OCI-LY7 (cell line): ENCODE data around the gene COX14. TPM values are rescaled to one million over a fixed set of nuclear protein-coding genes. Genes with fewer than 3 reads are reported as not detected.

Source experiments
- Bru-seq: library from RNA; stranded (reverse); fragments of 400-500 nt; gene quantifications from one replicate; lab custom pipeline; 2021; lab: Mats Ljungman, UMichigan
- BruChase-seq, 2 experiments: library from RNA; stranded (reverse); fragments of 400-500 nt; gene quantifications; one replicate each; lab custom pipeline; 2021; lab: Mats Ljungman, UMichigan
- BruUV-seq: library from RNA; stranded (reverse); fragments of 400-500 nt; replicated peaks from 2 replicates; lab custom pipeline; 2021; lab: Mats Ljungman, UMichigan
- CTCF ChIA-PET: fragments of 300-600 bp; sonication (Branson Sonifier 250); formaldehyde crosslinking; loops from one replicate; lab custom pipeline; 2022; ENCODE audit warnings: antibody characterized with exemption; ENCODE audit not compliant: unreplicated experiment; lab: Charles Lee
- POLR2A ChIA-PET: fragments of 300-600 bp; sonication (Branson Sonifier 250); formaldehyde crosslinking; loops from one replicate; lab custom pipeline; 2022; ENCODE audit warnings: antibody characterized with exemption; lab: Charles Lee
- DNase-seq: peaks from one replicate; pipeline ENCODE4 v3.0.0-alpha.2; 2015; ENCODE audit warnings: low spot score
- H2AFZ ChIP-seq: fragments of 200-600 bp; sonication (generic), shearing (Covaris generic); 2 replicates; pipeline ENCODE4 v1.6.1; 2014; ENCODE audit warnings: mild to moderate bottlenecking, antibody characterized with exemption, low read length, moderate library complexity
- H3K27ac ChIP-seq: fragments of 200-600 bp; sonication (generic); 2 replicates; pipeline ENCODE4 v1.5.1; 2014; ENCODE audit warnings: mixed run types, low read depth, mild to moderate bottlenecking, moderate library complexity, low read length, inconsistent platforms; ENCODE audit not compliant: poor library complexity, severe bottlenecking
- H3K36me3 ChIP-seq: fragments of 200-600 bp; sonication (generic); 2 replicates; pipeline ENCODE4 v1.6.1; 2014; ENCODE audit warnings: mild to moderate bottlenecking, antibody characterized with exemption, low read length, moderate library complexity, mixed read lengths; ENCODE audit not compliant: insufficient read depth
- H3K4me1 ChIP-seq: fragments of 200-600 bp; sonication (generic); 2 replicates; pipeline ENCODE4 v1.5.1; 2014; ENCODE audit warnings: mild to moderate bottlenecking, low read length; ENCODE audit not compliant: insufficient read depth, poor library complexity, severe bottlenecking
- H3K4me2 ChIP-seq: fragments of 200-600 bp; sonication (generic); 2 replicates; pipeline ENCODE4 v1.6.1; 2014; ENCODE audit warnings: mild to moderate bottlenecking, low read length
- H3K4me3 ChIP-seq: fragments of 200-600 bp; sonication (generic); 2 replicates; pipeline ENCODE4 v1.5.1; 2014; ENCODE audit warnings: mild to moderate bottlenecking, low read depth, low read length; ENCODE audit not compliant: poor library complexity, severe bottlenecking
- H3K79me2 ChIP-seq: fragments of 200-600 bp; sonication (generic); 2 replicates; pipeline ENCODE4 v1.6.1; 2016; ENCODE audit warnings: low read depth, mild to moderate bottlenecking, low read length, moderate library complexity, mixed read lengths; ENCODE audit not compliant: insufficient read depth
- H3K9me2 ChIP-seq: fragments of 200-600 bp; sonication (generic); 2 replicates; pipeline ENCODE4 v1.6.1; 2016; ENCODE audit warnings: mild to moderate bottlenecking, low read length, mixed read lengths; ENCODE audit not compliant: insufficient read depth
- H3K9me3 ChIP-seq: fragments of 200-600 bp; sonication (generic); 2 replicates; pipeline ENCODE4 v1.6.1; 2014; ENCODE audit warnings: mild to moderate bottlenecking, mixed run types, low read length, mixed read lengths
- H4K20me1 ChIP-seq: fragments of 200-600 bp; sonication (generic); 2 replicates; pipeline ENCODE4 v1.6.1; 2014; ENCODE audit warnings: mild to moderate bottlenecking, antibody characterized with exemption, low read length, moderate library complexity, mixed read lengths; ENCODE audit not compliant: insufficient read depth
- EZH2phosphoT487 ChIP-seq: fragments of 200-600 bp; sonication (generic); IDR thresholded peaks from 2 replicates; pipeline ENCODE4 v1.6.1; 2018; ENCODE audit warnings: low read depth, borderline replicate concordance, mild to moderate bottlenecking, mixed run types, antibody characterized with exemption, low read length, moderate library complexity, mixed read lengths
- intact Hi-C: fragments of 100-400 bp; cut with micrococcal nuclease; formaldehyde crosslinking; loops from one replicate; pipeline ENCODE4 v1.10.0; 2022; ENCODE audit not compliant: unreplicated experiment
- long read RNA-seq: library from polyadenylated mRNA; stranded (forward); transcript quantifications from one replicate; pipeline ENCODE4 v2.0.0, GENCODE V29; 2022
- total RNA-seq, 2 experiments: library from RNA; depleted of rRNA in 1 of 2; stranded (reverse); fragments of >200 nt in 1 of 2; shearing (Covaris generic) in 1 of 2; gene quantifications; 2 replicates each; pipeline ENCODE4 v1.2.3, GENCODE V29; 2014 to 2022
- TF ChIP-seq, protein P1 (sequence below): fragments of 200-600 bp; sonication (generic); conservative IDR thresholded peaks from 2 replicates; pipeline ENCODE4 v1.5.1; 2014; ENCODE audit warnings: mild to moderate bottlenecking, antibody characterized with exemption, low read length, moderate library complexity, mixed read lengths

The COX14 gene
- total RNA-seq (2014; rRNA removed; shearing (Covaris generic)), result 51.4 and 57.4 TPM in 2 replicates
- 48.2 and 54.3 TPM in 2 replicates for total RNA-seq (2022)
- percentile 90 among the genes with signal in this experiment for Bru-seq, nascent RNA
- BruChase-seq, experiment 1, labeled RNA remaining after a 6-hour chase, result percentile 97 among the genes with signal in this experiment
- BruChase-seq, experiment 2, labeled RNA remaining after a 2-hour chase, result percentile 92 among the genes with signal in this experiment
- long read RNA-seq, transcript COX14-204 (3 exons, 580 nt), result minor isoform, 6 of 57 reads
- long read RNA-seq, transcript COX14-203 (2 exons, 739 nt), result major isoform, 46 of 57 reads
- long read RNA-seq, partial matches to known transcripts, result 4 of 57 reads
- long read RNA-seq, other reads (novel, unspliced or antisense), result 1 of 57 reads

DNA sequence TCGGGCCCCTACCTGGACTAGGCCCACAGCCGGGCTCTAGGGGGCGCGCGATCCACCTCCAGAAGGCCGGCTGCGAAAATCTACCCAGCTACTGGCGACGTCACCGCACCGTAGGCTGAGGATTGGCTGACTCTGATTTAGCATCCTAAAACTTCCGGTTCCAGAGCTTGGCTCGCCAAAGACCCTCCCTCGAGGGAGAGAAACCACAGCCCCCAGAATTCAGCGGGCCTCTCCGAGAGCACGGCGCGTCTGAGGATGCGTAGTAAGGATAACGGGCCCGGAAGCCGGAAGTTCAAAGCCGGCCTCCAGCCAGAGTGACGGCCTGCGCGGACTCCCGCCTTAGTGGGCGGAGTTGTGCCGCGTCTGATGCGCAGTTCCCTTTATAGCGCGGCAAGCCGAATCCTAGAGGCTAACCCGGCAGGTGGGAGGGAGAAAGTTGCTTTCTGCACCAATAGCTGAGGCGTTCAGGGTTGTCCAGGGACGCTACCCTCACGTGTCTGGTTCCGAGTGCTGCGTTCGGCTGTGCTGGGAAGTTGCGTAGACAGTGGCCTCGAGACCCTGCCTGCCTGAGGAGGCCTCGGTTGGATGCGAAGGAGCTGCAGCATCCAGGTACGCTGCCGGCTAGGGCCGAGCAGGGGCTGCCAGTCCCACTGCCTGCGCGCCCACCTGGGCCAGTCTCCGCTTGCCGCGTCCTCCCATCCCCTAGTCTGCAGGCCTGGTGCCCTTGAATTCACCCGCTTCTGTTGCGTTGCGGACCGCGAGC, at the start of gene COX14:
TSS of gene COX14 (plus strand) at position 544 of the 763 bp plus-strand sequence. CDS start 7,808 bp downstream, outside the sequence.
- Histone ChIP-seq H3K9me2 (no peaks in the 10 kb centered on the region), H4K20me1 (no peaks in the 10 kb centered on the region), H3K9me3 (no peaks in the 10 kb centered on the region), H3K4me2 (peak within 1 kb of the TSS; percentile 77), H3K4me1 (peaks cover 33% of the 10 kb centered on the region), H2AFZ (peak within 1 kb of the TSS; percentile 57), H3K36me3 (peaks cover 15% of the 10 kb centered on the region), H3K27ac (peak within 1 kb of the TSS; percentile 85), H3K4me3 (peak within 1 kb of the TSS; percentile 80), H3K79me2 (peaks cover 33% of the 10 kb centered on the region)
- DNase-seq, result peak; percentile 100
- no peak for TF ChIP-seq EZH2phosphoT487
- TF ChIP-seq, protein P1, sequence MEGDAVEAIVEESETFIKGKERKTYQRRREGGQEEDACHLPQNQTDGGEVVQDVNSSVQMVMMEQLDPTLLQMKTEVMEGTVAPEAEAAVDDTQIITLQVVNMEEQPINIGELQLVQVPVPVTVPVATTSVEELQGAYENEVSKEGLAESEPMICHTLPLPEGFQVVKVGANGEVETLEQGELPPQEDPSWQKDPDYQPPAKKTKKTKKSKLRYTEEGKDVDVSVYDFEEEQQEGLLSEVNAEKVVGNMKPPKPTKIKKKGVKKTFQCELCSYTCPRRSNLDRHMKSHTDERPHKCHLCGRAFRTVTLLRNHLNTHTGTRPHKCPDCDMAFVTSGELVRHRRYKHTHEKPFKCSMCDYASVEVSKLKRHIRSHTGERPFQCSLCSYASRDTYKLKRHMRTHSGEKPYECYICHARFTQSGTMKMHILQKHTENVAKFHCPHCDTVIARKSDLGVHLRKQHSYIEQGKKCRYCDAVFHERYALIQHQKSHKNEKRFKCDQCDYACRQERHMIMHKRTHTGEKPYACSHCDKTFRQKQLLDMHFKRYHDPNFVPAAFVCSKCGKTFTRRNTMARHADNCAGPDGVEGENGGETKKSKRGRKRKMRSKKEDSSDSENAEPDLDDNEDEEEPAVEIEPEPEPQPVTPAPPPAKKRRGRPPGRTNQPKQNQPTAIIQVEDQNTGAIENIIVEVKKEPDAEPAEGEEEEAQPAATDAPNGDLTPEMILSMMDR, result peak; percentile 98
- intact Hi-C loops, result loop anchor here (1.0 to 5.0 kb wide), 4 partner anchors 27 to 110 kb away; partner anchors contain the start of genes CERS5 and SMARCD1
- CTCF ChIA-PET, result interaction anchor here (0.6 to 3.9 kb wide), 13 partner anchors 9 to 348 kb away, joined by 3 to 35 read pairs (median 5); partner anchors contain the start of genes CERS5, GPD1 and SMARCD1
- POLR2A ChIA-PET, result interaction anchor here (0.5 to 3.7 kb wide), 21 partner anchors 9 to 368 kb away, joined by 3 to 62 read pairs (median 4); partner anchors contain the start of genes CERS5 and SMARCD1
- no TSS peak for BruUV-seq

DNA sequence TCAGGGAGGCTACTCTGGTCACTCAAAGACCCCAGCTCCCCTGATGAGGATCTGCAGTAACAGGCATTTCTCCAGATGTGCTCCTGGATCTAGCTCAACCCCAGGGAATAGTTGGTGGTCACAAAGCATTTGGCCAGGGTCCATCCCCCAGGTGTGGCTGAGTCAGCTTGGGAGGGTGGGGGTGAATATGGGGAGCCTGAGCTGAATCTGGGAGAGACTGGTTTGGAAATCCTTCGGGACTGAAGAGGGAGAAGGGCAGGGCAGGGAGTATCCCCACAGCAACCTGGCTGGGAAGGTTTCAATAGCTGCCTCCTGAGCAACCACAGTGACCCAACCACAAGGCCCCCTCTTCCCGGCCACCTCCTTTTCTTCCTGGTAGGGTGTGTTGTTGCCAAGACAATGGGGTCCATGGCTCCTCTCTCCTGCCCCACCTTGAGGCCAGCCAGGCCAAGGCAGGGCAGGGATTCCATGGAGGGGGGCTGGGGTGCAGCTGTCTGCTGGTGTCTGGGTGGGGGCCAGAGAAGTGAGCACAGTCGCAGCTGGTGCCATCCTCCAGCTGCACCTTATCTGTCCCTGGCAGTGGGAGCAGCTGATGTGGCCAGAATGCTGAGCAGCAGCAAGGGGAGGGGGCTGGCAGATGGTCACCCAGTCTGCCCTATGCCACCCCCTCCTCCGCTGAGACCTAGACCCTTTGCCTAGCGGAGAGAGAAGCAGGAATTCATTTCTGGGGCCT, 49.1 kb upstream of the COX14 start:
- no peak for TF ChIP-seq EZH2phosphoT487
- TF ChIP-seq, protein P1, result no peak
- ChIA-PET CTCF (no interaction called here), POLR2A (no interaction called here)
- intact Hi-C loops, result no loop called here
- H2AFZ ChIP-seq, result no peak overlapping the region
- peaks cover 2% of the 10 kb centered on the region for H3K4me1 ChIP-seq
- no peaks in the 10 kb centered on the region for H3K36me3 ChIP-seq
- H3K4me3 ChIP-seq, result no peak overlapping the region
- no peaks in the 10 kb centered on the region for H4K20me1 ChIP-seq
- H3K79me2 ChIP-seq, result no peaks in the 10 kb centered on the region
- DNase-seq, result no peak
- BruUV-seq, result no TSS peak
- H3K4me2 ChIP-seq, result no peak overlapping the region
- no peak overlapping the region for H3K27ac ChIP-seq
- no peaks in the 10 kb centered on the region for H3K9me2 ChIP-seq
- no peaks in the 10 kb centered on the region for H3K9me3 ChIP-seq
